NCI-H2196 (cell line): ENCODE results near the gene MKRN2OS.

Experiments used
- DNase-seq: peaks from one replicate; lab custom pipeline; 2025; ENCODE audit not compliant: unreplicated experiment; lab: John Stamatoyannopoulos, UW

MKRN2OS gene

GRCh38 chr3:12515631-12516030 is 29.7 kb downstream of the MKRN2OS start:
- DNase-seq: no peak

DNA sequence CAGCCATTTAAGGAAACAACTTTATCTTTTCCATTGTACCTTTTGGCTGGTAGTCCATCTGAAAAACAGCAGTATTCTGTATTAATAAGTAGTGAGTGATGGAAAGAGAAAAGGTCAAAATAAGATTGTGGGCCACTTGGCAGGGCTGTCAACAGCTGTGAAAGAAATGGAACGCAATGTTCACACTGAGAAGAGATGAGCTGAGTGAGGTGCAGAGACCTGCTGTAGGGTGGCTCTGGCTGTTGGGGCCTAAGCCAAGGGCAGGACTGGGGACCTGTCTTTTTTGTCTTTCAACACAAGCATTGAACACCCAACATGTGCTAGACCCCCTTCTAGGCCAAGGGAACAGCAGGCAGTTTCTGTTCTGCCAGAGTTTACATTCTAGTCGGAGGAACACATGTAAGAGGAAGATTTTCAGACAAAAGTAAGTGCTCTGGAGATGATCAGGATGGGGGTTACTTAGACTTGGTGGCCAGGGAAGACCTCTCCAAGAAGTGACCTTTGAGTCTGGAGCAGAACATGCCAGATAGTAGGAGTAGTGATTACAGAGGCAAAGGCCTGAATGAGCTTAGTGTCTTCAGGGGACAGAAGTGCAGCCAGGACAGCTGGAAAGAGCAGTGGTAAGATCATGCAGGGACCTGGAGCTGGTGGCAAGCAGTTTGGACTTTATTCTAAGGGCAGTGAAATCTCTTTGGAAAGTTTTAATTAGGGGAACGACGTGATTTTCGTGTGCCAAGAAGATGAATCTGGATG is 31.4 kb downstream of the MKRN2OS start:
- DNase-seq: no peak

GRCh38 chr3:12512534-12513118 is 32.7 kb downstream of the MKRN2OS start:
- DNase-seq: no peak

DNA sequence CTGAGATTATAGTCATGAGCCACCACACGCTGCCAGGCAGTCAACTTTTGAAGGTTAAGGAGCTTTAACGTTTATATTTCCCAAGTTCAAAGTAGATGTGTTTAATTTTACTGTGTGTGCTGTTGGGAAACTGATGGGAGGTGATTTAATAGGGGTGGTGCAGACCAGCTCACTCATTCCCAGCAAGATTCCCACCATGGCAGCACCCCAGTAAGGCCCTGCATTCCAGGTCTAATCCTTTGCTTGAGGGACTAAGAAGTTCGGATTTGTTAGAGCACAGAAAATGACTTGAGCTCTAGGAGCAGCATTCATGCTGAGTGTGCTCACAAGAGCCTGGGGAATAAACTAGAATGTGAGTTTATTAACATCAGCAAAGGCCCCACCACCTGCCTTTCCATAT is 35.8 kb downstream of the MKRN2OS start:
- no peak for DNase-seq

DNA sequence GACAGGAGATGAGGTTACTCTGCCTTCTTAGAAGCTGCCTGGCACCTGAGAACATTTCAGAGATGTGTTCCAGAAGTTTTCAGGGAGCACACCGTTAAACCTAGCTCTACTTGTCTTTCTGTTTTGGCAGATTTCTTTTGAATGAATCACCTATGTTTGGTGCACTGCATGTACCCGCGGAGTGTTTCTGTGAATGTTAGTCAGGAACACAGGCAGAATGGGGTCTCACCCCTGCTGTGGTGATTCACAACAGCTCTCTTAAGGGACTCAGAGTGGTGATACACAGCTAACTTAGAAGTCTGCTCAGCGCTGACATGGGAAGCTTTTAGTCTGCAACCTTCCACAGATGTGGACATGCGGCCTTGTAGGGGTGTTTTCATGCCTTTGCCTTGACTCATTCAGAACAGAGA is 37.0 kb downstream of the MKRN2OS start:
- DNase-seq: no peak

DNA sequence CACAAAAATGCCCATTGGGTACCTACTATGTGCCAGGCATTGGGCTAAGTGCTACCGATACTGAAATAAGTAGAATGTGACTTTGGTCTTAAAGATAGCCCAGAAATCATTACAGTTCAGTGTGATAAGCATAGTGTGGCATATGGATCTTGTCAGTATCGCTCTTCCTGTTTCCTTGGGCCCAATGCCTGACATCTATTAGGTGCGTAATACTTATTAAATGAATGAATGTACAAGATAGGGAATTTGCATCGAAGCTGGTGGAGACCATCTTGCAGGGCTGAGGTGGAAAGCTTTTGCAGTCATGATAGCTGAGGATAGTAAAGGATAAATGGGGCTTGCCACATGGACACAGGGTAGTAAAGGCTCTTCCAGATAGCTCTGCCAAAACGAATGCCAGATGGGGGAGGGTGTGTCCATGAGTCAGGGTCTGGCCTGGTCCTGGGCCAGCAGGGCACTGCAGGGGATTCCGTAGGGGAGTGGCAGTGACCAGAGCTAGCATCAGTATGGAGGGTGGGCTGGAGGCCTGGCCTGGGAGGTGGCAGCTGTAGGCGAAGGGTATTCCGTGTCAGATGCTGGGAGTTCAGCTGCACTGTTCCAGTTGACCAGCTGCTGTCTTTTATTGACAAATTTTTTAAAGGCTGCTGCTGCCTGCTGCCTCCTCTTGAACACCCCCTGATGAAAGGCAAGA is 37.6 kb downstream of the MKRN2OS start:
- DNase-seq: no peak

DNA sequence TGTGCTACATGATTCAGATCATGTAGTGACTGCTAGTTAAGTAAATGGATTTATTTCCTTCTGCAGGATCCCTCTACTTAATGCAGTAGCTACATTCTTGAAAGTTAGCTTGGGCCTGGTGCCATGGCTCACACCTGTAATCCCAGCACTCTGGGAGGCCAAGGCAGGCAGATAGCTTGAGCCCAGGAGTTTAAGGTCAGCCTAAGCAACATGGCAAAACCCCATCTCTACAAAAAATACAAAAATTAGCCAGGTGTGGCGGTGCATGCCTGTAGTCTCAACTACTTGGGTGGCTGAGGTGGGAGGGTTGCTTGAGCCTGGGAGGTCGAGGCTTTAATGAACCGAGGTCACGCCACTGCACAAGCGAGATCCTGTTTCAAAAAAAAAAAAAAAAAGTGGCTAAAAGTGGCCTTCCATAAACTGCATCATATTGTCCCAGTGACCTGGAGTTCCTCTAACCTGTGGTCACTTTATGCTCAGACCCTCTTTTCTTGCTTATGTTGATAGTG is 39.0 kb downstream of the MKRN2OS start:
- no peak for DNase-seq

DNA sequence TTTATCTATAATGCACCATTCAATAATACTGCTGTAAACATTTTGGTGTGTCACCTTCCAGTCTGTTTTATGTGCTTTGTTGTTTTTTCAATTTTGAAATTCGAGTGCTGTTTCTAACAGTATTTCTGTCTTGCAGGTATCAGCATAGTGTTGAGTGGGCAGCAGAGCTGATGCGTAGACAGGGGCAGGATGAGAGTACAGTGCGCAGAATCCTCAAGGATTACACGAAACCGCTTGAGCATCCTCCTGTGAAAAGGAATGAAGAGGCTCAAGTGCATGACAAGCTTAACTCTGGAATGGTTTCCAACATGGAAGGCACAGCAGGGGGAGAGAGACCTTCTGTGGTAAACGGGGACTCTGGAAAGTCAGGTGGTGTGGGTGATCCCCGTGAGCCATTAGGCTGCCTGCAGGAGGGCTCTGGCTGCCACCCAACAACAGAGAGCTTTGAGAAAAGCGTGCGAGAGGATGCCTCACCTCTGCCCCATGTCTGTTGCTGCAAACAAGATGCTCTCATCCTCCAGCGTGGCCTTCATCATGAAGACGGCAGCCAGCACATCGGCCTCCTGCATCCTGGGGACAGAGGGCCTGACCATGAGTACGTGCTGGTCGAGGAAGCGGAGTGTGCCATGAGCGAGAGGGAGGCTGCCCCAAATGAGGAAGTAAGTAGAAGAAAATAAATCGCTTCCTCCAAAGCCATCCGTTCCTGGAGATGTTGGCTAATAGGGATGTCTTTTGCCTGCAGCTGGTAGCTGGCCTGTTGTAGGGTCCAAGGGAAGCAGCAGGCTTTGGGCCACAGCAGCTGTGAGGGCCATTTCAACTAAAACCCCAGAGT is 42.0 kb downstream of the MKRN2OS start:
- DNase-seq: no peak

DNA sequence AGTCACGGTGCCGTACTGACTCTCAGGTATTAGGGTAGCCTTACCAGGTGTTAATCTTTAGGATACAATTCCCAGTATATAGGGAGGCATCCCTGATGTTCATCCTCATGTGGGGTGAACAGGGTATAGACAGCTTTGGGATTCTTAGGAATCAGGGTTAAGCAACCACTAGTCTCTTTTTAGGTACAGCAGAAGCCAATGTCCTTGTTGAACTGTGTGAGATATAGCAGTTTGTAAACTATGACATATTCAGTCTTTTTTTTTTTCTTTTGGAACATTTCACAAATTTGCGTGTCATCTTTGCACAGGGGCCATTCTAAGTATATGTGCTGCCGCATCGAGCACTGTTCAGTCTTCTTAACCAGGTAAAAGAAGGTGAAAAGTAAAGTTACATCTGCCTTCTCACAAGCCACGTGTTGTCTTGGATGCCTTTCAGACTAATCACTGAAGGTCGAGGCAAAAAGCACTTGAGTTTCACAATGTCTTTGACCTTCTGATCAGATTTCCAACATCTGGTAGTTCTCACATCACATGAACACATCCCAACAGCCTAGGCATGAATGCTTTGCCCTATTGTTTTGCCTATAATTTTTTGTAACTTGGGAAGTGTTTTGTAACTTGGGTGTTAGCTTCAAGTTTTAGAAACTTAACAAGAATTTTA is 43.8 kb downstream of the MKRN2OS start:
- no peak for DNase-seq

- no peak for DNase-seq
Measured at GRCh38 chr3:12499474-12499873, 45.8 kb downstream of the MKRN2OS start.

DNA sequence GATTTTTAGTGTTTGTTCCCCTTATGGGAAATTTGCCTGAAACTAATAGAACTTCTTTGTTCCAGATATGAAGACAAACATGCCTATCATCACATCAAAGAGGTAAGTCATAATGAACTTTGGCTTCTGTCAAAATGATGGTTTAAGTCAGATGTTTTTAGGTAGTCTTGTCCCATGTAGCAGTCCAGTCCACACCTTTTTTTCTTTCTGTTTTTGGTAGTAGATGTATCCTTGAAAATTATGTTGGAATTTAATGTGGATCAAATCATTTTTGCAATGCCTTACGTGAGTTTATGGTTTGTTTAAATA is 48.9 kb downstream of the MKRN2OS start:
- no peak for DNase-seq

DNA sequence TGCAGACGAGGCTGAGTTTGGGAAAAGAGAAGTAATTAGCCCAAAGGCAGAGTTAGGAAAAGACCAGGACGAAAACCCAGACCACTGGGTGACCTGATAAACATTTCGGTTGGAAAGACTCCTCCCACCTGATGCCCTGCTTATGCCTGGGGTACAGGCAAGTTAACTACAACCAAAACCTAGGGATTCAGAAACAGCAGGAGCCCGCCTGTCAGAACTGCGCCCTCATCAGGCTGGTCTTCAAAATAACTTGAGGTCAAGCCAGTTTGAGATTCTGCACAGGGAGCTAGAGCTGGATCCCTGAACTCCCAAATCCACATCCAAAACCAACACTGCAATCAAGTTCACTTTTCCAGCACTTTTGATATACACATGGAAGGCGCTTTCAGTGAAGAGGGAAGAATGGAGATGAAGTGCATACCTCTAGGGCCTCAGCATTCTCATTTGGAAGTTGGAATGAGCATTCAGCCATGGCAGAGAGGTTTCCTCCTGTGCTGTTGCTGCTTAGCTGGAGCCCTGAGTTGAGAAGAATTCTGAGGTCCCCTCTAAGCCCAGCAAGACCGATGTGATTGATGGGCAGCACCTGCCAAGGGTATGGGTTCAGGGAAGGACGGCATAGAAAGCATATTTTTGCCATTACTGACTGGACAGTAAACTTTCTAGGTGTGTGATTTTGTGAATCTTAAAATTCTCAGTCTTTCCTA is 49.4 kb downstream of the MKRN2OS start:
- no peak for DNase-seq

DNA sequence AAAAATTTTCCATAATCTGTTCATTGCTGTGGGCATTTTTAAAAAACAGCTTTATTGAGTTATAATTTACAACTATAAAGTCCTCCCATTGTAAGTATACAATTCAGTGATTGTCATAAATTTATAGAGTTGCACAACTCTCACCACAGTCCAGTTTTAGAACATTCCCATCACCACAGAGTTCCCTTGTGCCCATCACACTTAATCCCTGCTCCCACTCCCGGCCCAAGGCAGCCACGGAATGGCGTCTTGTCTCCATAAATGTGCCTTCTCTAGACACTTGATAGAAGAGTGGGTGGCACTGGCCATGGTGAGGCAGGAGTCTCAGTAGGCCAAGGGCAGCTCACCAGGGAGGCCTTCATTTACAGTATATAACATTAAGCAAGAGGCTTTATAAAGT is 54.8 kb downstream of the MKRN2OS start:
- no peak for DNase-seq

GRCh38 chr3:12489832-12490231 is 55.5 kb downstream of the MKRN2OS start:
- no peak for DNase-seq
